Gastroesophageal sphincter (tissue), 3 donors: ENCODE results near the gene LEMD1.

Source experiments
- EP300 ChIP-seq: sonication (generic); formaldehyde crosslinking; IDR thresholded peaks from one replicate; pipeline ENCODE4 v1.6.1; 2017; ENCODE audit warnings: antibody characterized with exemption, mild to moderate bottlenecking
- POLR2A ChIP-seq, 2 donors: fragments of 450-650 bp; IDR thresholded peaks; one replicate each; pipeline ENCODE4 v1.6.1; 2017; ENCODE audit warnings: antibody characterized with exemption in 2 of 2, mild to moderate bottlenecking in 2 of 2, moderate library complexity in 1 of 2
- POLR2AphosphoS5 ChIP-seq: sonication (generic); formaldehyde crosslinking; IDR thresholded peaks from one replicate; pipeline ENCODE4 v1.6.1; 2017; ENCODE audit warnings: antibody characterized with exemption
- TF ChIP-seq, protein P1 (sequence below), 4 experiments: fragments of 200-600 bp in 2 of 4; fragments of 450-650 bp in 2 of 4; sonication (generic) in 1 of 4; IDR thresholded peaks; one replicate each; pipeline ENCODE4 v1.5.1; 2017 to 2019; ENCODE audit warnings: antibody characterized with exemption in 4 of 4, mild to moderate bottlenecking in 2 of 4, moderate library complexity in 2 of 4

- TF ChIP-seq, protein P1, sequence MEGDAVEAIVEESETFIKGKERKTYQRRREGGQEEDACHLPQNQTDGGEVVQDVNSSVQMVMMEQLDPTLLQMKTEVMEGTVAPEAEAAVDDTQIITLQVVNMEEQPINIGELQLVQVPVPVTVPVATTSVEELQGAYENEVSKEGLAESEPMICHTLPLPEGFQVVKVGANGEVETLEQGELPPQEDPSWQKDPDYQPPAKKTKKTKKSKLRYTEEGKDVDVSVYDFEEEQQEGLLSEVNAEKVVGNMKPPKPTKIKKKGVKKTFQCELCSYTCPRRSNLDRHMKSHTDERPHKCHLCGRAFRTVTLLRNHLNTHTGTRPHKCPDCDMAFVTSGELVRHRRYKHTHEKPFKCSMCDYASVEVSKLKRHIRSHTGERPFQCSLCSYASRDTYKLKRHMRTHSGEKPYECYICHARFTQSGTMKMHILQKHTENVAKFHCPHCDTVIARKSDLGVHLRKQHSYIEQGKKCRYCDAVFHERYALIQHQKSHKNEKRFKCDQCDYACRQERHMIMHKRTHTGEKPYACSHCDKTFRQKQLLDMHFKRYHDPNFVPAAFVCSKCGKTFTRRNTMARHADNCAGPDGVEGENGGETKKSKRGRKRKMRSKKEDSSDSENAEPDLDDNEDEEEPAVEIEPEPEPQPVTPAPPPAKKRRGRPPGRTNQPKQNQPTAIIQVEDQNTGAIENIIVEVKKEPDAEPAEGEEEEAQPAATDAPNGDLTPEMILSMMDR (IDR thresholded peaks at IDR 0.05): no peak
- no peak for TF ChIP-seq POLR2AphosphoS5
- no peak for TF ChIP-seq POLR2A (IDR thresholded peaks at IDR 0.05)
- TF ChIP-seq EP300: no peak
These were observed 25.8 kb upstream of the LEMD1 start for GRCh38 chr1:205447457-205448341.
